Sigmoid colon (tissue), 7 donors: ENCODE data around the gene DDR2. TPM values are rescaled to one million over a fixed set of nuclear protein-coding genes. Genes with fewer than 3 reads are reported as not detected.
A peak's percentile ranks its signal among the peaks of the same experiment; 100 is the strongest.
"Not testable (repeated sequence)": the region's sequence is repeated elsewhere in the genome, so short reads cannot be mapped to it uniquely, and the experiment has no call there.

Experiments used
- DNase-seq: peaks from one replicate; pipeline ENCODE4 v3.0.0-alpha.2; 2019
- H3K27ac ChIP-seq, 4 donors: fragments of 200-600 bp; sonication (generic); one replicate each; pipeline ENCODE4 v1.5.1; 2016 to 2019; ENCODE audit warnings: mild to moderate bottlenecking in 1 of 4
- H3K27me3 ChIP-seq, 3 donors: fragments of 200-600 bp; sonication (generic); one replicate each; pipeline ENCODE4 v1.5.1; 2019; ENCODE audit warnings: mild to moderate bottlenecking in 1 of 3
- H3K36me3 ChIP-seq, 4 donors: fragments of 200-600 bp; sonication (generic); one replicate each; pipeline ENCODE4 v1.5.1; 2016 to 2019
- H3K4me1 ChIP-seq, 4 donors: fragments of 200-600 bp; sonication (generic); one replicate each; pipeline ENCODE4 v1.5.1; 2017 to 2019
- H3K4me3 ChIP-seq, 4 donors: fragments of 200-600 bp; sonication (generic); one replicate each; pipeline ENCODE4 v1.5.1; 2017 to 2019; ENCODE audit warnings: mild to moderate bottlenecking in 2 of 4, moderate library complexity in 1 of 4
- H3K9me3 ChIP-seq, 4 donors: fragments of 200-600 bp in 3 of 4; sonication (generic) in 3 of 4; one replicate each; pipeline versions ENCODE4 v1.5.1 to v1.6.1; 2013 to 2019
- EP300 ChIP-seq, 4 donors: sonication (generic); formaldehyde crosslinking; IDR thresholded peaks; one replicate each; pipeline ENCODE4 v1.6.1; 2017; ENCODE audit warnings: antibody characterized with exemption in 4 of 4
- POLR2A ChIP-seq, 2 donors: fragments of 450-650 bp; IDR thresholded peaks; one replicate each; pipeline ENCODE4 v1.6.1; 2016; ENCODE audit warnings: antibody characterized with exemption in 2 of 2, mild to moderate bottlenecking in 2 of 2, moderate library complexity in 2 of 2
- POLR2AphosphoS5 ChIP-seq, 4 donors: sonication (generic); formaldehyde crosslinking; IDR thresholded peaks; one replicate each; pipeline ENCODE4 v1.6.1; 2017; ENCODE audit warnings: antibody characterized with exemption in 4 of 4
- WGBS, 2 donors: extraction: QIAGEN DNeasy Blood & Tissue Kit; methylation state at CpG; one replicate each; pipeline ENCODE4 v1.1.7; 2013; 5-methylcytosine and 5-hydroxymethylcytosine counted together
- intact Hi-C: fragments of 100-400 bp; cut with DNase I; formaldehyde crosslinking; loops from one replicate; pipeline ENCODE4 v1.15.1; 2023
- polyA plus RNA-seq, 3 donors: library from polyadenylated mRNA; stranded (reverse); fragments of 200-250 nt; gene quantifications; one replicate each; pipeline ENCODE4 v1.2.3, GENCODE V29; 2013
- total RNA-seq, 4 donors: library from RNA; depleted of rRNA; stranded (reverse); fragments of >200 nt; gene quantifications; one replicate each; pipeline ENCODE4 v1.1.0, GENCODE V29; 2016
- TF ChIP-seq, protein P1 (sequence below), 4 experiments: fragments of 450-650 bp in 3 of 4; fragments of 200-600 bp in 1 of 4; IDR thresholded peaks; one replicate each; pipeline ENCODE4 v1.5.1; 2016 to 2019; ENCODE audit warnings: antibody characterized with exemption in 4 of 4, mild to moderate bottlenecking in 3 of 4, moderate library complexity in 2 of 4
- donor health status: healthy with polysubstance abuse.
- donor health status: Bipolar disorder and iron deficiency.
- donor health status: healthy.

Gene DDR2
- total and polyA plus RNA-seq, 7 donors: 3.5 to 236 (median 150) TPM

DNA sequence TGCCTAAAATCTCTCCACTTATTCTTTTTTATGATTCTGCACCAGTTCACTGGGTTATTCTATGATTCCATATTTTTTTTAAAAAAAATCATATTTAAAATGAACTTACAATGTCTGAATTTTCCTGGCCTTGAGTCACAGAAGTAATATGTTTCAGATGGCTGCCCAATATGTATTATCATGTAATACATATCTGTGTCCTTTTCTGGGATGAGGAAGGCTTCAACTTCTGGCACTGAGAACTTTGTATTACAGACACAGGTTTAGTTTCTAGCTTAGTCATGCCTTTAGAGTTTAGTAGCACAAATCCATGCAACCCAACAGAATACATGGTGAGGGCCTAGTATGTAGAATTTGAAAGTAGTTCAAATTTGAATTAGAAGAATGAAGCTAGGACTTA, 150.4 kb downstream of the DDR2 start:
- Histone ChIP-seq H3K27me3 (no peaks in the 10 kb centered on the region), H3K9me3 (no peaks in the 10 kb centered on the region), H3K36me3 (peaks cover 13 to 50% (median 18%) of the 10 kb centered on the region in 4 donors), H3K27ac (no peak overlapping the region), H3K4me3 (no peak overlapping the region), H3K4me1 (no peaks in the 10 kb centered on the region)
- TF ChIP-seq, protein P1, sequence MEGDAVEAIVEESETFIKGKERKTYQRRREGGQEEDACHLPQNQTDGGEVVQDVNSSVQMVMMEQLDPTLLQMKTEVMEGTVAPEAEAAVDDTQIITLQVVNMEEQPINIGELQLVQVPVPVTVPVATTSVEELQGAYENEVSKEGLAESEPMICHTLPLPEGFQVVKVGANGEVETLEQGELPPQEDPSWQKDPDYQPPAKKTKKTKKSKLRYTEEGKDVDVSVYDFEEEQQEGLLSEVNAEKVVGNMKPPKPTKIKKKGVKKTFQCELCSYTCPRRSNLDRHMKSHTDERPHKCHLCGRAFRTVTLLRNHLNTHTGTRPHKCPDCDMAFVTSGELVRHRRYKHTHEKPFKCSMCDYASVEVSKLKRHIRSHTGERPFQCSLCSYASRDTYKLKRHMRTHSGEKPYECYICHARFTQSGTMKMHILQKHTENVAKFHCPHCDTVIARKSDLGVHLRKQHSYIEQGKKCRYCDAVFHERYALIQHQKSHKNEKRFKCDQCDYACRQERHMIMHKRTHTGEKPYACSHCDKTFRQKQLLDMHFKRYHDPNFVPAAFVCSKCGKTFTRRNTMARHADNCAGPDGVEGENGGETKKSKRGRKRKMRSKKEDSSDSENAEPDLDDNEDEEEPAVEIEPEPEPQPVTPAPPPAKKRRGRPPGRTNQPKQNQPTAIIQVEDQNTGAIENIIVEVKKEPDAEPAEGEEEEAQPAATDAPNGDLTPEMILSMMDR (IDR thresholded peaks at IDR 0.05): no peak
- TF ChIP-seq POLR2A (IDR thresholded peaks at IDR 0.05) (no peak), POLR2AphosphoS5 (IDR thresholded peaks at IDR 0.05) (no peak), EP300 (IDR thresholded peaks at IDR 0.05) (no peak)
- DNase-seq: no peak
- intact Hi-C loops: loop anchor here (10.0 kb wide), 1 partner anchor 48 kb away; no protein-coding TSS in a partner anchor

DNA sequence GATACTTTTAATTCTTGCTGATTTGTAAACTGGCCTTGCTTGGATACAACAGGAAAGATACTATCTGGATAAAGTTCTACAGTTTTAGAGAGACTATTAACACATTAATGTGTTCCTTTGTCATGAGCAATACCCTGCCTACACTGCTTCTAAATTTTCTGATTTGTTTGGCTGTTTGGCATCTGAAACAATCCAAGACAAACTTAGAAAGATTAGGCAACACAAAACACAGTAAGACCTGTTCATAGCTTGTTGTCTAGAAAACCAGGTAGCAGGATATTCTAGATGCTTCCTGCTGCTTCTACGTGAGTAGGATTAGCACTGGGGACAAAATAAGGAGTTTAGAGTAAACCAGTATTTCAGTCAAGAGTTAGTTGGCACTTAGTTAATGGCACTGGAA, 152.7 kb downstream of the DDR2 start:
- peaks cover 9 to 28% (median 14%) of the 10 kb centered on the region in 4 donors for H3K36me3 ChIP-seq
- not testable (repeated sequence) for H3K4me1 ChIP-seq, DNase-seq, H3K9me3 ChIP-seq, H3K27ac ChIP-seq, H3K4me3 ChIP-seq, H3K27me3 ChIP-seq
- intact Hi-C loops: loop anchor here (10.0 kb wide), 1 partner anchor 50 kb away; no protein-coding TSS in a partner anchor
- WGBS, 2 donors: 91 to 100% methylated on average over 1 of the region's 1 CpG

DNA sequence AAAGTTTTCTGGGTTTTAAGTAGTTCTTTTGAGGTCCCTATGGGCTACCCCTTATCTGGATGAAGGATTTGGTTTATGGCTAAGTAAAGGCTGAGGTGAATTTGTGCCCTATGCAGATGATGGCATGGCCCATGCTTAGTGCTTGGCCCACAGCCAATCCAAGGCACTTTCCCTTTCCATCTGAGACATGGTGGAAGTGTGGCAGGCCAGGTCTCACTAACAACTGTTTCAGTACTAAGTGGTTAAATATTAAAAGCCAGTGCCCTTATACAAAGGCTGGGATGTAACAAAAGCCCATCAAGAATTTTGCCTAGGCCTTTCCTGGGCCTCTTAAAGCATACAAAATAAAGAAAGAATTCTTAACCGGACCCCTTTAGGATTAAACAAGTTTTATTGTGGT, 156.5 kb downstream of the DDR2 start:
- H3K4me3 ChIP-seq, DNase-seq, H3K27me3 ChIP-seq, H3K36me3 ChIP-seq, H3K9me3 ChIP-seq, H3K4me1 ChIP-seq: not testable (repeated sequence)
- WGBS, 2 donors: 29 to 62% methylated on average over 1 of the region's 1 CpG
- peak overlapping the region in 3 of 4 donors; percentile 84 to 90 (median 89) for H3K27ac ChIP-seq
- intact Hi-C loops: loop anchor here (10.0 kb wide), 1 partner anchor 54 kb away; no protein-coding TSS in a partner anchor

DNA sequence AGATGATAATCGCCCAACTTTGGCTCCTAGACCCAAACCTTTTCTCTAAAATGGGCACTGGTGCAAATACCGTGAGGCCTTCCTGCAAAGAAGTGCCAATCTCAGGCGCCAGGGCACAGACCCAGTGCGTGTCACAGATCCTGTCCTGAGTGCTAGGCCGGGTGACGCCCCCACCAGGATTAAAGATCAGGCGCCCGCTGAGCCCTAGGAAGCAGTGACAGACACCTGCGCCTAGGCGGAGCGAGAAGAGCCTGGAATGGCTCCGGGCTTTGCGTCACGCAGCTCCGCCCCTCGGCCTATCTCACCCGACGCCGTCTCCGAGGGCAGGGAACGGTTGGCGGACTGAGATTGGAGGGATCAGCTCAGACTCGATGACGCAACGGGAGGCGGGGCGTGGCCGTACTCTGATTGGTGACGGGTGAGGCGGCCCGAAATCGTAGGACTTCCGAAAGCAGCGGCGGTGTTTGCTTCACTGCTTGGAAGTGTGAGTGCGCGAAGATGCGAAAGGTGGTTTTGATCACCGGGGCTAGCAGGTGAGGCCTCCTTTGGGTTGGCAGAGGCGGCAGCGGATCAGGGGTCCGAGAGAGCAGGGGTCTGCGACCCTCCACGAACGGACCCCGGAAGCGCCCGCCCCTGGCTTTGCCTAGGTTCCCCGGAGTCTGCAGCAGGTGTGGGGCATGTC, 158.2 kb downstream of the DDR2 start, which contains the start of gene HSD17B7:
TSS of gene HSD17B7 (plus strand) at position 400 of the 682 bp plus-strand sequence. CDS start at position 499, 99 bp downstream.
- TF ChIP-seq POLR2AphosphoS5 (IDR thresholded peaks at IDR 0.05) (peak; percentile 56 to 83 (median 76)), POLR2A (IDR thresholded peaks at IDR 0.05) (peak; percentile 21 to 28)
- TF ChIP-seq, protein P1 (IDR thresholded peaks at IDR 0.05): peak in 1 of 4 experiments; percentile 16
- peak; percentile 89 for DNase-seq
- Histone ChIP-seq H3K4me3 (peak within 1 kb of the TSS; percentile 43 to 50 (median 47)), H3K27ac (peak within 1 kb of the TSS; percentile 84 to 90 (median 88))
- not testable (repeated sequence) for H3K27me3 ChIP-seq, H3K36me3 ChIP-seq, H3K9me3 ChIP-seq, H3K4me1 ChIP-seq
- WGBS, 2 donors: 1% methylated on average over 34 of the region's 49 CpGs
- intact Hi-C loops: loop anchor here (5.0 kb wide), 1 partner anchor 163 kb away; no protein-coding TSS in a partner anchor

DNA sequence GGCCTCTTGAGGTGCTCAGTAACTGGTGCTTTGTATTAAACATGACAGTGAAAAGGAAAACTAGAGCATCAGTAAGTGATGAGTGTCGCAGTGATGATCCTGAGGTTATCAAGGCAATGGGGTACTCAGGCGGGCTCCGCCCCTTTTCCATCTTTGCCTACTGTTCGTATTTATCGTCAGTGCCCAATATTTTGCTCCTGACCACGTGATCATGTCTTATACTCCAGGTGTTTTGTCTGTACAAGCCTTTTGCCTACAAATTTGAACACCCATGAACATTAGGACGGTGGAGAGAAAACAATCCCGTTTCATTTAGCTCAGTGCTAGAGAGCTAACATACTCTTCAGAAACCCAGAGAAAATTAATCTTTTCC, 158.7 kb downstream of the DDR2 start:
- peak overlapping the region; percentile 43 to 50 (median 47) for H3K4me3 ChIP-seq
- H3K36me3 ChIP-seq: not testable (repeated sequence)
- intact Hi-C loops: loop anchor here (5.0 kb wide), 1 partner anchor 164 kb away; no protein-coding TSS in a partner anchor

DNA sequence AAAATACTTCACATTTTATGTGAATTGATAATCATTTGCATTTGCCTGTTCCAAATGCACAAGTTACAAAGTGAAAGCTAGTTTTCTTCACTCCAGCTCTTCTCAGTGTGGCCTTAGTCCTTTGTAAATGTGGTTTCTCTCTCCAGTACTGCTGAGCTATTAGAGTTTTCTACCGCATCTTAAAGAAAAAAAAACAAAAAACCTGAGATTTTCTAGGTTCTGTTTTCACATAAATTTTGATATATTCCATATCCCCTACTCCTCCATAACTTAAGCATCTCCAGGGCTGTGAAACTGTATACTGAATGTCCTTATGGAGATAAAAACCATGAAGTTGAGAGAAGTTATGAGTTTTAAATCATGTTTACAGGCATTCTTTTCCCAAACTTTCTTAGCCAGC, 162.0 kb downstream of the DDR2 start:
- 81 to 89% methylated on average over 1 of the region's 1 CpG for WGBS, 2 donors
- H3K27me3 ChIP-seq, H3K4me1 ChIP-seq, H3K9me3 ChIP-seq, DNase-seq, H3K36me3 ChIP-seq, H3K4me3 ChIP-seq: not testable (repeated sequence)
- H3K27ac ChIP-seq: peak overlapping the region in 3 of 4 donors; percentile 44 to 74 (median 60)
- intact Hi-C loops: loop anchor here (5.0 kb wide), 1 partner anchor 167 kb away; no protein-coding TSS in a partner anchor

More for the DNA sequence above, 158.7 kb downstream of the DDR2 start:
- WGBS, 2 donors: 0% methylated on average over 7 of the region's 8 CpGs
- H3K27ac ChIP-seq: peak overlapping the region; percentile 84 to 90 (median 88)
- not testable (repeated sequence) for H3K4me1 ChIP-seq, H3K9me3 ChIP-seq, H3K27me3 ChIP-seq, DNase-seq

DNA sequence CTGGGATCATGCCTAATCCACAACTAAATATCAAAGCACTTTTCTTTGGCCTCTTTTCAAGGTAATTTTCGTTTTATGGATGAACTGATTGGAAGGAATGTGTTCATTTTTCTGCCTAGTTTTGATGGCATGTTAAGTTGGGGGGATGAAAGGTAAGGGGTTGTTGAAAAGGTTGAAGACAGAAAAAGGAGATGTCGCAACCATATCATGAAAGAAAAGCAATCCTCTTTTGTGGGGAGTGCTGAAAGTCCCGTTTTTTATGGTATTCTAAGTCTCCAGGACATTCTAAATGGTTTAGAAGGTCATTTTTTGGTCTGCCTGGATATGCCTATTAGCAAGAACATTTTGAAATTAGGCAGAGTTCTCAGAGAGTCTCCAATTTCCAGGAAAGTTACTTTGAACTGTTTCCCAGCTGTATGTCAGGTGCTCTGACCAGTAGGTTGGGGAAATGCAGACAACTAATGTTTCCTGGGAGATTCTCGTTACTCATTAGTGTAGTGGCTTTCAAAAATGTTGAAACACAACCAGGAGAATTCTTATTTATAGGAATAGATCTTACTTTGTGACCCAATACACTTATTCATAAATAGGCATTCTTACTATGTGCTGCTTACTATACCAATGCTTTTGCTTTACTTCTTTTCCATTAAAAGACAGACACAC, 164.5 kb downstream of the DDR2 start:
- H3K4me3 ChIP-seq, DNase-seq, H3K9me3 ChIP-seq, H3K27me3 ChIP-seq, intact Hi-C loops: not testable (repeated sequence)
- WGBS, 2 donors: 66 to 86% methylated on average over 4 of the region's 4 CpGs
- H3K4me1 ChIP-seq: peaks cover 0 to 18% (median 4%) of the 10 kb centered on the region in 4 donors
- peak overlapping the region in 2 of 4 donors; percentile 18 to 35 for H3K27ac ChIP-seq
- H3K36me3 ChIP-seq: peaks cover 0 to 12% (median 2%) of the 10 kb centered on the region in 4 donors
